ENCODE data around the gene FSTL4.

Gene FSTL4

DNA sequence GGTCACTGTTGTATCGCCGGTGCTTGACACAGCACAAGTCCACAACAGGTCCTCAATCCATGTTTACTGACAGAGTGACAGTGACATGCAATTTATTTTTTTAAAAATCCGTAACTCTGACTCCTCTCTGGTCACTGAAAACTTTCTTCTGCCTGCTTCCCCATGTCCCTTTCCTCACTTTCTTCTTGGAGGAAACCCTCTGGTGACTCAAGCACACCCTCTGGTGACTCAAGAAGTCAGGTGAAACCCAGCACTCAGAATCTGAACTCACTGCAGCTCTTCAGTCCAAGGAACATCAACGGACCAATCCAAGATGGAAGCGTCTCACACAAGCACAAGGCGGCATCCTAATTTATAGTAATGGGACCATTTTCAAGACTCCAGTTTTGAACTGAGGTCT is 245.9 kb downstream of the FSTL4 start:
- DNase-seq (ENCODE audit: low spot score), result no peak

DNA sequence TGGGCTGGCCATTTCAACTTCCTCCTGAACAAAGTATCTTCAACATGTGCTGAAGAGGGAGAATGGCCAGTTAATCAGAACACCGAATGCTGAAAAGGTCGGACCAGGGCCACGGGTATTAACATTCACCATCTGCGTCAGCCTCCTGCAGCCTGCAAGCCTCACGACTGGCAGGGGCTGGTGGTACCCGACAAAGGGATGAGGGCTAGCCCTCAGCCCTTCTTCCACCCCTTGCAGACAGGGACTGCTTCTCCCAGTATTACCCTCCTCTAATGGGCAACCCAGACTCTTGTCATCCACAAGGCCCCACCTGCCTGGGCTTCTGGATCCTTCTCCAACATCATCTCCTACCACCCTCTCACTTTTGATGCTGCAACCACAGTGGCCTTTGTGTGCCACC is 246.6 kb downstream of the FSTL4 start:
- DNase-seq (ENCODE audit: low spot score), result no peak

DNA sequence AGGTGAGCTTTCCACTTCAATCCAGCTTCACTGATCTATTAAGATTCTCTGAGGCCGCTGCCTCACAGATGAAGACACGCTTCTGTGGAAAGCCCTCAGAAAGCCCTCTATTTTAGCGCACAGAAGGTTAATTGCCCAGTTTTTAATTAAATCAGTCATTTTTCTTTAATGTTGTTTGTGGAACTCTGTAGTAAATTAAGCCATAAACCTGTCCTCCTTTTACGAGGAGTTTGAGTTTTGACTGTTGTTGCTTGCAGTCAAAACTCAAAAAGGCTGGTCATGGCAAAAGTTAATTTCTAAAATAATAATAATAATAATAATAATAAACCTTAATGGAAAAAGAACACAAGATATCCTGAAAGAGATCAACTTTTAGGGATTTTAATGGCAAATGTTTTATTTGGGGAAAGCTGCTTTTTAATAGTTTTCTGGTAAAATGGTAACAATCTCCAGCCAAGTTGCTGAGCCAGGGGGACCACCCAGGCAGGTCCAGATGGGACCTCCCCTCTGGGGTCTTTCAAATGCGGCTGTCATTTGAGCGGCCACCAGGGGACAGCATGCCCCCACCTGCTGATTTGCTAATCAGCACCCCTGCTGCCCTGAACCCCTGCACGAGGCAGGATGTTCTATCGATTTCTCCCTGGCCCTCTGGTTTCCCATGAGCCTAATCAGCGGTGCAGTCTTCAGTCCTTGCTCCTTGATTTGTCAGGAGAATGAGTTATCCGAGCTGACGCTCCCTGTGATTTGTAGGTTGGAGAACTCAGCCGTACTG is 247.2 kb downstream of the FSTL4 start:
- DNase-seq (ENCODE audit: low spot score), result no peak

DNA sequence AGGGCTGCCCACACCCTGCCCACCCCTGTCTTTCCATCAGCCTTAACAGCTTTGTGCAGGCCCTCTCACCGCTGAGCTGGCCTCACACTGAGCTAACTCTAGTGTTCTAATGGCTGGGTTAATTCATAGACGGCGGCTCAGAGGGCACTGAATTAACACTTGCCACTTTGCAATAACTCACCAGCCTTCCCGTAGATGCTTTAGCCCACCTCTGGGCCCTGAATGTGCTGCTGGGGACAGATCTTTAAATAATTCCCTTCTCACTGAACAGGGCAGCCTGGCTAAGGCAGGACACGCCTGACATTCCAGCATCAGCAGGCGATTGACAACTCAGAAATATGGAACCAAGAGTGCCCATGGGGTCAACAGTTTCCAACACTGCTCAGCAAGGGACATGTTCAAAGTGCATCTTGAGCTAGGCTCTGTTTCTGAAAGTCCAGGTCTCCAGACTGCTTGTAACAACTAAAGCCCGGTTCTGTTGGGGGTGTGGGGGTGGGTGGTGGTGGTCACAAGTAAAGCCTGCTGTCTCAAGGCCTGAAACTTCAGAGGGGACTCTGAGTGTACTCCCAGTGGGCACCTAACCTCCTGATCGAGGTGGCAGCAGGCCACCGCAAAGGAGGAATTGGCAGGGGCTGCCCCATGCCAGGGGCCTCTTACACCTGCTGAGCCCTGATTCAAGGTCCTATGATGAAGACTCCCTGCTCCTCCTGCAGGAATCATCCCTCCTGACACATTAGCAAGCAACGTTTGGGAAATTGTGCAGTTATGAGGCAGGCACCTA is 248.3 kb downstream of the FSTL4 start:
- no peak for DNase-seq (ENCODE audit: low spot score)

DNA sequence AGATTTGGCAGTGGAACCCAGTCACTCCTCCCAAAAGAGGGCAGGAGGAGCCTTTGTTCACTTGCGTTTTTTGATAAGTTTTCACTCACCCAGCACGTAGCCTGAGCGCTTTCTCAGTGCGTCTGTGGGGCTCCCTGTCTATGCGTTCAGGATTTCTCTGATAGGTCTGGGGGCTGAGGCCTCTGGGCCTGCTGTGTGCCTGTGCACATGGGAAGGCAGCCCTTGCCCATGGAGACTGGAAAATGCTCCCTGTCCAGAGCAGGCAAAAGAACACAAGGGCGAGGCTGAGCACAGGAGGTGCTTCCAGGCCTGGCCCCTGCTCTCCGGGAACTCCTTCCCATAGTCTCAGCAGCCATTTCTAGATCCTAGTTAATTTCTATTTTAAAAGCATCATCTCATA is 249.9 kb downstream of the FSTL4 start:
- no peak for DNase-seq (ENCODE audit: low spot score)

DNA sequence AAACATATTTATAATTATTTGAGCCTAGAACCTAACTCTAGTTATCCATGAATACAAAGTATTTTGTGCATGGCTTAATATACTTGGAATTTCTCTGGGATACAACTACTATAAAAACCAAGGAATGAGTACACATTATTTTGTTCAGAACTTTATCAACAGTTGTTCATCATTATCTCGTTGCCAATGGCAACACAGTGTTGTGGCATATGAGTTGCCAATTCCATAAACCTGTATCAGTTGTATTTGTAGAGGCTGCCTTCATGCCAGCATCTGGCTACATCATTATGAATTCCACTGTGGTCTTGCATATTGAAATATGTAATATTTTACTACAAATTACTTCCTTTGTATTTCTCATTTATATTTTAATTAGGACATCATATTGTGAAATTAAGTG is 250.4 kb downstream of the FSTL4 start:
- DNase-seq (ENCODE audit: low spot score), result no peak

DNA sequence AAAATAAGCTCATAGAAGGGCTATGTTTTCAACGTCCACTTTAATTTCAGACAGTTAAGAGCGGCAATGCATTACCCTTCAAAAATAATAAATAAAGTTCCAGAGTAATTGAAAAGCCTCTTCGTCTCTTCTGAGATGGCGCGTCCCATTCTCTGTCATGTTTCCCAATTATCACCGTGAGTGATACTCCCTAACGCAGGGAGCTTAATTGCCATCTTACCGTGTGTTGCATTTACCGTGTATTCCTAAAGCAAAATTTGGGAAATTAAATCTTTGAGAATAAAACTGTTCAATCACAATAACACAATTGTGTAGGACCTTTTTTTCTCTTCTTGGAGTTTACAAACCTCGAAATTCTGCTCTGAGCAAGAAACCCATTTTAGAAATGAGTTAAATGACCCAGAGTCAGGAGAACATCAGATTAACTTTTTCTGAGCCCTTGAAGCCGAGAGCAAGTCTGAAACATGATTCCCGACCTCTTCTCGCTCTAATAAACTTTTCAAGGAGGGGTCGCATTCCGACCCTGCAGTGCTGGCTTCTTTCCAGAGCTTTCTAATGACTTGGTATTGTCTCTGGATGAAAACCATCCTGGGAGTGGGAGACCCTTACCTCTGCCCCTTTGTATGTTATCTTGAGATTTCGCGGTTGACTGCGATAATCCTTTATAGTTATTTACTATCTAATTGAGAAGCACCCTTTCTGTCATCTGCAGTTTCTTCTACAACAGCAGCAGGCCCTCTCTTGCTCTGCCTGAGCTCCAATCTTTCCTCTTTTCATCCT is 251.5 kb downstream of the FSTL4 start:
- DNase-seq (ENCODE audit: low spot score), result no peak

DNA sequence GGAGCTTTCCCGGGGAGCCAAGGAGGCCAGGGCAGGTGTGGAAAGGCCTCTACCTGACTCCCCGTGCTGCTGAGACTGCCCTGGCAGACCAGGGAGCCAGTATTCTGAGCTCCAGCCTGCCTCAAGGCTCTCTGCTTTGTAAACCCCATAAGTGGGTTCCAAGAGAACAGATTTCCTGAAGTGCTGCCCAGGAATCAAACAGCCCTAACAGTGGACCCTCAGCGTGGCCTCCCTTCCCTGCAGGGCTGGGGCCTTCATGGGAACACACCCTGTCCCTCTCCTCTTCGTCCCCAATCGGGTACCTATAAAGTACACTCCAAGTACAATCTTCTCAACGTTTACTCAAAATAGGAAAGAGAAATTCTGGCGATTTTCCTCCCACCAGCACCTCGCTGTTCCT is 252.5 kb downstream of the FSTL4 start:
- DNase-seq (ENCODE audit: low spot score), result no peak

DNA sequence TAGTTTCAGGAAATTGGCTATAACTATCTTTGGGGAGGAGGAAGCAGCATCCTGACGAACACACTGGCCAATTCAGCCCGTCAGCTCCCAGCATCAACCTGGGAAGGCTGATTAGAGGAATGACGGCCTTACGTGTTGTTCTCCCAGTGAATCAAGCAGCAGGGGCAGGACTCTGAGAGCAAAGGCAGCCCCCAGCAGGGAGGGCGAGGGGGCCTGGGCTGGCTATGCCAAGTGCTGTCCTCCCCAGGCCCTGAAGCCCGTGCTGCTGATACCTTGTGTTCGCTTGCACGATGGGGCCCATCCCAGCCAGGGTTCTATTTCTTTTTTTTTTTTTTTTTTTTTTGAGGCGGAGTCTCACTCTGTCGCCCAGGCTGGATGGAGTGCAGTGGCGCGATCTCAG is 254.1 kb downstream of the FSTL4 start:
- no peak for DNase-seq (ENCODE audit: low spot score)

DNA sequence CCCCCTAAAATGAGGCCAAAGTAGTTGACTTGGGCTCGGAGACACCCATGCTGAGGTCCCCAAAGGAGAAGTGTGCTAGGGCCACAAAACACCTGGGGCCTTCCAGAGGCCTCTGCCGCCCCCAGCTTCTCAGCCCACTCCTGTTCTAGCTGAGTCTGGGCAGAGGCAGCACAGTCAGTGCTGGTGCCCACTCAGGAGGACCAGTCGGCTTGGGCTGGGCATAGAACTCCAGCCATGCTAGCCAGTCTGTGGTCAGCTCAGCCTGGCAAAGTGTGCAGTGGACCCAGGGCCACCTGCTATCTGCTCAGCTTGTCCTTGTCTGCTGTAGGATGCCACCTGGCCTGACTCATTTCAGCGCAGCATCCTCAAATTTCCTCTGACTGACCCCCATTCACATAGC is 254.6 kb downstream of the FSTL4 start:
- no peak for DNase-seq (ENCODE audit: low spot score)

DNA sequence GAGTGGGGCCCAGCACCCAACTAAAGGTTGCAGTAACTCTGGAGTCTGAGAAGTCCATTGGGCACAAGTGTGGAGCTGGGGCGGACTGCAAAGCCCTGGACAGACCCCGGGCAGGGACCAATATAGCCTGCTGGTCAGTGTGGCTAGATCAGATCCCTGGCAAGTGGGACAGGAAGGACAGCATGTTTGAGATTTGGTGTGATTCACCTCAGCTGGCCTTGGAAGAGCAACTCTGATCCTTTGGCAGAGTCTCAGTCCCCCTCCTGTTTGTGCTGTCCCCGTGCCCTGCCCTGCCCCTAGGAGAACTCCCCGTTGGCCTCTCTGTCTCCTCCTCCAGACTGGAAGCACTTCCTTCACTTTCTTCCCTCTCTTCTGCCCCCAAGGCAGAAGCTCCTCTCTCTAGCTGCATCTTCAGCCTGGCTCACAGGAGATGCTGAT is 255.3 kb downstream of the FSTL4 start:
- DNase-seq (ENCODE audit: low spot score), result no peak

DNA sequence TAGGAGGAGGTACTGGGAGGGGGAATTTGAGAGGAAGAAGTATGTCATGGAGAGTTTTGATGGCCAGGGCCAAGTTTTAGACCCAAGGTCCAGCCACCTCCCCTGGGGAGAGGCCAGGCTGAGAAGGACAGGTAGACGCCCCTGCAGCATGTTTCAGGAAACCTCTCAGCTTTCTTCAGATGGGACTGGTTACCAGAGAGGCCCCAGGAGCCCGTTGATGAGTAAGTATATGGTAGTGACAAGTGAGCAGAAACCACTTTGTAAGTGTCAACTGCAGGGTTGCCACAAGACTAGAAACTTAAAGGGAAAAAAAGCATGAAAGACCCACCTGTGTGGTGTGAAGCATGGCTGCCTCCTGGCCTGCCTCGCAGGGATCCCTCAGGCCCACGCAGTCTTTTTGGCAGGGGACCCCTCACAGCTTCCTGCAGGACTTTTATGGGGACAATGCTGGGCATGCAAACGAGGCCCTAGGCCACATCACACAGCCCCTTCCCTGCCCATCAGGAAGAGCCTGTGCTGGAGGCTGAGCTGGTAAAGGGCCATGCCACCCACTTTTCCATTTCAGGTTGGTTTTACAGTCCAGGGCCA is 255.9 kb downstream of the FSTL4 start:
- no peak for DNase-seq (ENCODE audit: low spot score)

DNA sequence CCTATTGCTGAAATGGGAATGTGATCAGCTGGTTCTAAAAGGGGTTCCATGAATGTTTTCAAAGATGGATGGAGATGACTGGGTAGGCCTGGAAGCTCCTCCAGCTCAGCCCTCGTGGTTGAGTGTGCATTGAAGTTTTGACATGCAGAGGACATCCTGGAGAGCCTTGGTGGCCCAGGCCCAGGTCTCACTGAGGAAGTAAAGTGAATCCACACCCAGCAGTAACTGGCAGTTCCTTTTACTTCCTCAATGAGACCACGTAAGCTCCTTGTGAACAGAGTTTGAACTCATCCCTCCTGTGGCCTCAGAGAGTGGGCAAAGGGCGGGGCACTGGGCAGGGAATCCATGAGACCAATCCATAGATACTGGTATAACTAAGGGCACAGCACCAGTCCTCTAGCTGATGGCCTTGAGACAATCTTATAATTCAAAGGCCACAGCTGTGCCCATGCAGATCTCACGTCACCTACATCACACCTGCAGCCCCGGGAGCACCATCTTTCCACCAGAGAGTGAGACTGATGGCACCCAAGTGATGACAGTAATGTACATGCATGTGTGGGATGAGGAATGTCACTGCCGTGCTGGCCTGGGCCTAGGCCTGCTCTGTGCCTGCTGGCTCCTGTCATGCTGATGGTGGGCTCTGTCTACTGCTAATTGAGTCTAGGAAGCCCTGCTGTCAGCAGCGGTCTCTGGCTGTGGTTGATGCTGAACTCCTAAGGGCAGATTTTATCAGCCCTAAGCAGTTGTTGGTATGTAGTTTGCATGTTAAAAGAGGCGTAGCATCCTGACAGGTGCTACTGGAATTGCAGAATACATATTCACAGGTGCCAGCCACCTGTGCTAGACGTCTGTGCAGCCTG is 257.8 kb downstream of the FSTL4 start:
- no peak for DNase-seq (ENCODE audit: low spot score)

DNA sequence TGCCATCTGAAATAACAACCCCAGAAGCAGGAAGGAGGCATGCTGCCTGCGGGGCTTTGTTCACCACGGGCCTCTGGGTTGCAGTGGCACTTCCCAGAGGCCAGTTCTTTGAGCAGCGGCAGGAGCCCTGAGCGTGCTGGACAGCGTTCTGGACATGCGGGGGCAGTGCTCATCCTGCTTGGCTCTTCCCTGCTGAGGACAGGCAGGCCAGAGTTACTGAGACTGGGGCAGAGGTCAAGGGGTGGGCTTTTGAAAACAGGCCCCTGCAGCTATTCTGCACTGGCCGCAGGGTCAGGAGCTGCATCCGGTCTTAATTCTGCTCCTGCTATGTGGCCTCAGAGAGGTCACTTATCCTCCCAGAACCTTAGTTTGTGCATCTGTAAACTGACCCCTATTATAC is 258.6 kb downstream of the FSTL4 start:
- no peak for DNase-seq (ENCODE audit: low spot score)

DNA sequence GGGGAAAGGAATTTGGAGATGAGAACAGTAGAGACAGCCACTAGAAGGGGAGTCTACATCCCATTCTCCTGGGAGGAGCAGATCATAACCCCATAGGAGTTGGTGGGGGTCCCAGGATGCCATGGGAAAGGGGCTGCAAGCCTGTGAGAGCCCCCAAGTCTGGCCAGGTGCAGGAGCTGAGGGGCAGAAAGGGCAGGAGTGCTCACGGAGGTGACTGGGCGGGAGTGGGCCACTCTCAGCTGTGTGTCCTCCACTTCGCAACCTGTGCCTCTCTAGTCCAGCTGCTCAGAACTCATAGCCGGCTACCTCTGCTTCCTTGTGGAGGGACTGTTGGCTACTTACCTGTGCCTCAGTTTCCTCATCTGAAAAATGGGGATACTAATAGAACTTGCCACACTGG is 263.9 kb downstream of the FSTL4 start:
- DNase-seq (ENCODE audit: low spot score), result no peak

DNA sequence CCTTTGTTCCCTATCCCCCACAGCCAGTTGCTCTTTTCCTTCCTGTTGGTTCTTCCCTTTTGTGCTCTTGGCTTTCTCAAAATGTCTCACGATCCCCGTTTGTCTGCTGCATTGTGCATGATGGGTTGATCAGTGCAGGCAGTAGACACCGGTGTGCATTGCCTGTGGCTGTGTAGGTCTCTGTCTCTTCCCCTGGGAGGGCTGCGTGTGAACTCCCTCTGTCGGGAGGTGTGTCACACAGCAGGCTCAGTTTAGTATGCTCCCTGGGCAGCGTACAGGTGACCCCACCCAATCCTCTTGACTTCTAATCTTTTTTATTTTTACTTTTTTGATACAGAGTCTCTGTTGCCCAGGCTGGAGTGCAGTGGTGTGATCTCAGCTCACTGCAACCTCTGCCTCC is 265.3 kb downstream of the FSTL4 start:
- DNase-seq (ENCODE audit: low spot score), result no peak

DNA sequence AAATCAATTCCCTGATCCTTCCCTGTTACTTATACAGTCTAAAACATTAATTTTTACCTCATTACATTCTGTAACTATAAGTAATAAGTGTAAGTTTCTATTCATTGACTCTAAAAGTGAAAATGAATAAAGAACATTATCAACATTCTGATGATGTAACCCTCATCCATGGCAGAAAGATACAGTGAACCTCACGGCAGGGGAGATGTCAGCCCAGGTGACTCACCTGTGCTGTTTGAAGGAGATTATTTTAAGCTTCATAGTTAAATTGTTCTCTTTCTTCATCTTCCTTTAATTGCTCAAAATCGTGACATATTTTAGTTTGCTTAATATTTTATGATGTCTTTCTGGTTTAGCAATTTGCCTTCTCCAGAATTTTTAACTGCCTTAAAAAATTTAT is 268.1 kb downstream of the FSTL4 start:
- peak; percentile 61 for DNase-seq (ENCODE audit: low spot score)

DNA sequence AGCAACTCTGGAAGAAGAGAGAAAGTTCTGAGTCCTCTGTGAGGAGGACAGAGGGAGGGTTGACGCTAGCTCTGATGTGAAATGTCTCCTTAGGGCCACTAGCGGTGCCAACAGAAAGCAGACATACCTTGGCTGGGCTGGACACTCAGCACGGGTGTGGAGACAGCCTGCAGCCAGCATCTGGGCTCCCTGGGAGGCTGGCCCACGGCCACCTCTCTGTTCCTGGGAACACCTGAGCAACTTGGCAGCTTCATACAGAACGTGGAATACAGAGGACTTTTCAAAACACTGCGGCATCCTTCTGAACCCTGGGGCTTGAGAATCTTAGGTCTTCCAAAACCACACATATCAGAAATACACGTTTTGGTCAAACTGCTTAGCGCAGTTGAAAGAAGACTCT is 269.1 kb downstream of the FSTL4 start:
- no peak for DNase-seq (ENCODE audit: low spot score)

DNA sequence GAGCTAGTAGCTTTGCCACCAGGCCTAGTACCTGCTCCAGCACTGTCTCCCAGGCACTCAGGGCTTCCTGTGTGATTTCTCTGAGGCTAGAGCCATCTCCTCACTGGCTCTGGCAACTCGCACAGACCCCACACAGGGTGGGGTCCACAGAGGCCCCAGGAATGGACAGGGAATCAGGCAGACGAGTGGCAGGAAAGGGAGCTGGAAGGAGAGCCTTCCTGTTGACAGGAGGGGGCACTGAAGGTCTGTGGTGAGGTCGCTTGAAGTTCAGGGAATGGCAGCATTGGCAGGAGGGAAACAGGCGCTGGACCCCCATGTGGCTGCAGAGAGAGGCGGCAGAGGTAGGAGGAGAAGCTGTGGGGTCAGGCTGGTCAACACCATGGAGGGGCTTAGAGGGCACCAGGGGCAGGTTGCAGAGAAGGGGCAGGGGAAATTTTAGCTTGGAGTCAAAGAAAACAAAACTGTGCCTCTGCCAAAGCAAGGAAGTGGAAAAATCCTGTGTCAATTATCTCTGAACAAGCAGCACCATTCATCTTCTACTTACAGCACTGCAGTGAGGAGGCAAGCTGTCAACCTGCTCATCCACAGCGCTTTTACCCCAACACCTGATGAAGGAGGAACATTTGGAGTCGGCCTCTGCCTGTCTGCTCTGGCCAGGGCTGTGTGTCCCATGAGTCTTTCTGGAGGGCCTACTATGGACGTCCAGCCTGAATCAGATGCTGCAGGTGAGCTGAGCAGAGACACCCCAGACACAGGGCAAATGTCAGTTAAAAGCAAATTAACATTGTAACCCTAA is 270.2 kb downstream of the FSTL4 start:
- peak; percentile 28 for DNase-seq (ENCODE audit: low spot score)

DNA sequence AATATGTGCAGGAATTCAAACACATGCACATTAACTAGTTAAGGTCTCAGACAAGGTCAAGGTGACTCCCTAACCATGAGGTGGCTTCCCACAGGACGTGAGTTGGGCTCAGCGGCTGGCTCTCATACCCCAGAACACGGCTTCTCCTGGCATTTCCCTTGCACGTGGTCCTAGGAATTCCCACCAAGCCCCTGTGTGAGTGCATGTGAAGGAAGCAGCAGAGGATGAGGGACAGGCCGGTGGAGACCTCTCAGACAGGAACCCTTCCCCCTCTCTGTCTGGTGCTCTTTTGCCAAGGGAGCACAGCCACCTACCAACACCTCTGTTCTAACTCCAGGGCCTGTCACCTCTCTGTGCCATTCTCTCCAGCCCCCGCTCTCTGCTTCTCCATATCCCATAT is 271.0 kb downstream of the FSTL4 start:
- DNase-seq (ENCODE audit: low spot score), result no peak

DNA sequence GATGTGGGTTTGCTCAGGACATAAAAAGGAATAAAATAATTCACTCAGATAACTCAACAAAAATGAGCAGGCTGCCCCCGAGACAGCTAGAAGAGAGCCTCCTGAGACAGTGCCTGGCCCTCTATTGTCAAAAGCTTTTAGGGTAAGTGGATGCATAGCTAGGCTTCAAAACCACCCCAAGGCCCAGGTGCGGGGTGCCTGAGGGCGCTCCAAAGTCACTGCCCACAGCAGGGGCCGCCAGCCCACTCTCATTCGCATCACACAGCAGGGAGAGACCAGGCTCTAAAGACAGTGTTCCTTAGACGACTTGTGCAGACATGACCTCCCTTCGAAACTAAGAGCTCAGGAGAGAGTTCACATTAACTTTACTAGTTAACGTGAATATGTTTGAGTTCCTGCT is 271.5 kb downstream of the FSTL4 start:
- DNase-seq (ENCODE audit: low spot score), result no peak

Measured in putamen (tissue), 1 donor.